Frontal cortex (tissue), 4 donors: ENCODE data around the gene KCNMA1. TPM values are rescaled to one million over a fixed set of nuclear protein-coding genes. Genes with fewer than 3 reads are reported as not detected.
A peak's percentile ranks its signal among the peaks of the same experiment; 100 is the strongest.
"Not testable (repeated sequence)": the region's sequence is repeated elsewhere in the genome, so short reads cannot be mapped to it uniquely, and the experiment has no call there.

Source experiments
- DNase-seq, 2 donors: peaks; one replicate each; pipeline ENCODE4 v3.0.0; 2012; ENCODE audit warnings: low spot score in 2 of 2
- FAIRE-seq: peaks from 2 replicates; lab custom pipeline; 2012; peaks lifted over from hg19 to GRCh38; lab: Jason Lieb, UNC
- total RNA-seq: library from RNA; depleted of rRNA; stranded (reverse); fragments of >200 nt; gene quantifications from one replicate; pipeline ENCODE4 v1.2.3, GENCODE V29; 2014
- donor health status: control.
- donor health status: control.
- donor health status: control.

KCNMA1 gene
- total RNA-seq, result 27.3 TPM

DNA sequence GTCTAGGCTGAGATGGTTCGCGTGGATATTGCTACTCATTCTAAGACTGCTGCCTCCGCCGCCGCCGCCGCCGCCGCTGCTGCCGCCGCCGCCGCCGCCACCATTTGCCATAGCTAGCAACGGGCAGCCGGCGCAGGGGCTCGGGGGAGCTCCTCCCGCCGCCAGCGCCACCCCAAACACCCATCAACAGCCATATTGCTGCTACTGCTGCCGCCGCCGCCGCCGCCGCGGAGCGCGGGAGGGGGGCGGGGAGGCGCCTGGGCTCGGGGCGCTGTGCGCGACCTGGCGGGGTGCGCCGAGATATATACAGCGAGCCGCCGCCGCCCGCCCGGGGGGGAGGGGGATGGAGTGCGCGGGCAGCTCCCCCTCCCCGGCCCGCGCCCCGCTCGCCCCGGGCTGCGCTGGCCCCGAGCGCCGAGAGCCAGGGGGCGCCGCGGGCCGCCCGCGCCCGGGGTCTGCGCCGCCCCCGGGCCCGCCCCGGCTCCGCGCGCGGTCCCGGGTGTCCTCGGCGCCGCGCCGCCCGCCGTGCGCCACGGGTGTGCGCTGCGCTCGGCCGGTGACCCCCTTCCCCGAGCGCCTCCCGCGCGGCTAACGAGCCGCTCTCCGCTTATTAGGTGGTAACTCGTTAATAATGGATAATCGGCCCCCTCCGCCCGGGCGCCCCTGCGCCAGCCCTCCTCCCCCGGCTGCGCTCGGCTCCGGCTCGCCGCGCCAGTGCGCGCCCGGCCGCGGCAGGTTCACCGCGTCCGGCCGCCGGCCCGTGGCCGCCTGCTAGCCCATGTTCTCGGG is at the start of gene KCNMA1:
Gene KCNMA1, minus strand, starts transcription at position 277 of the 789 bp plus-strand sequence.
- FAIRE-seq (no peak), DNase-seq (peak; percentile 67 to 72)

DNA sequence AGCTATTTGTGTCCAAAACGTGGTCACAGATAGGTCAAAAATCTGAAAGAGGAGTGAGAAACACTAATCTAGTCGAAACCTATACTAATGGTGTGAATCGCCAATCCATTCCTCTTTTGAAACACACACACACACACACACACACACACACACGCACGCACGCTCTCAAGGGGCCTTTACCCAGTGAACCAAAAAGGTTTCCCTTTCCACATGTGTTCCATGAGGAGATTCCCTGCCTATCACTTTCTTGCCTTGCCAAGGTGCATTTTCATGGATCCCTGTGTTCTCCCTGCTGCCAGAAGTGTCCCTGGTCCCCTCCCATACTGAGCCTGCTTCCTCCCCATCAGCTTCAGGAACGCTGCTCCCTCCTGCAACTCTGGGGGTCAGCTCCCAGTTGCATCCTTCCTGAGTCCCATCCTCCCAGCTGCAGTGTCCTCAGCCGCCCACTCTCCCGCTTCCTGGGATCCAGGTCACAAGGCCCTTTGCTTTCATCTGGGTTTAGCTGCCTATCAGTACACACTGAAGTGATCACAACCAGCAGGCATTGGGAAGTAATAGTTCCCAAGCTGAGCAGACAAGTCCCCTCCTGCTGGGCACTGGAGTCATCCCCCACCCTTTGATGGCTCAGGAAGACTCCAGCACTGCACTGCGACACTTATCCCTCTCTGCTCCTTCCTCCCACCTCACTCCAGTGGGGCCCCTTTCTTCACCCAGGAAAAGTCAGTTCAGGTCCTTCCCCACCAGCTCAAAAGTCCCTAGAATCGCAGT is 49.2 kb upstream of the KCNMA1 start:
- DNase-seq (no peak), FAIRE-seq (no peak)

DNA sequence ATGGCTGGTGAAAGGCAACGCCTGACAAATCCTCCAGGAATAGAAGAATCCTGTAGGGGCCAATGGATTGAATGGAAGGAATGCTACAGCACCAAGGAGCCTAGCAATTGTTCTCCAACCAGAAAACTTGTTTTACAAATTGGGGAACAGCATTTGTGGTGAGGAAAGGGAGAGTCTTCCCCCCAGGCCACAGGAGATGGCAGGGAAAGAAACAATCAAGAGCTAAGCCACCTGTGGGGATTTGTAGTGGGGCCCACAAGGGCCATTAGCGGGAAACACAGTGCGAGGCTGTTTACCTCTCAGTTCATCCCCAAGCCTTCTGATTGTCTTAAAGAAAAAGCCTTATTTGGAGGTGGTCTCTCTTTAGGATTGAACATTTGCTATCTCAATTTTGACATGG is 48.5 kb upstream of the KCNMA1 start:
- DNase-seq (no peak), FAIRE-seq (no peak)

DNA sequence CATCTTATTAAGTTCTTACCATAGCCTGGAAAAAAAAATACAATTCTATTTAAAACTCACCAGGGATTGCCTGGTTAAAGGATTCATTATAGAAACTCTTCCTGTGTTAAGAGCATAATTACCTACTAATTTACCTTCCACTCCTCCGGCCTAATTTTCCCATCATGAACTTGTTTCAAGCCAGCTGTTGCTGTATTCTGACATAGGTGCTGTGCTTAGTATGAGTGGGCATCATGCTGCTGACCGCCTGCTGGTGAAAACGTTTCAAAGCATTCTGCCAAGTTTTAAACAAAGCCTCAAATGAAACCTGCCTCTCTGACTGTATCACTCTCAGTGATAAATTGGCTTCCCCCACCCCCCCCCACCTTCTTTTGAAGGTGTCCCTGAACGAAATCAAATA is 47.8 kb upstream of the KCNMA1 start:
- FAIRE-seq, result no peak

DNA sequence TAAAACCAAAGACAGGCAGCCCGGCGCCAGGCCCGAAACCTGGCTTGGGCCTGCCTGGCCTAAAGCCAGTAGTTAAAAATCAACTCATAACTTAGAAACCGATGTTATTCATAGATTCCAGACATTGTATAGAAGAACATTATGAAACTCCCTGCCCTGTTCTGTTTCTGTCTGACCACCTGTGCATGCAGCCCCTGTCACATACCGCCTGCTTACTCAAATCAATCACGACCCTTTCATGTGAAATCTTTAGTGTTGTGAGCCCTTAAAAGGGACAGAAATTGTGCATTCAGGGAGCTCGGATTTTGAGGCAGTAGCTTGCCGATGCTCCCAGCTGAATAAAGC is 45.5 kb upstream of the KCNMA1 start:
- not testable (repeated sequence) for FAIRE-seq, DNase-seq

More for the DNA sequence above, 47.8 kb upstream of the KCNMA1 start:
- no peak for DNase-seq

DNA sequence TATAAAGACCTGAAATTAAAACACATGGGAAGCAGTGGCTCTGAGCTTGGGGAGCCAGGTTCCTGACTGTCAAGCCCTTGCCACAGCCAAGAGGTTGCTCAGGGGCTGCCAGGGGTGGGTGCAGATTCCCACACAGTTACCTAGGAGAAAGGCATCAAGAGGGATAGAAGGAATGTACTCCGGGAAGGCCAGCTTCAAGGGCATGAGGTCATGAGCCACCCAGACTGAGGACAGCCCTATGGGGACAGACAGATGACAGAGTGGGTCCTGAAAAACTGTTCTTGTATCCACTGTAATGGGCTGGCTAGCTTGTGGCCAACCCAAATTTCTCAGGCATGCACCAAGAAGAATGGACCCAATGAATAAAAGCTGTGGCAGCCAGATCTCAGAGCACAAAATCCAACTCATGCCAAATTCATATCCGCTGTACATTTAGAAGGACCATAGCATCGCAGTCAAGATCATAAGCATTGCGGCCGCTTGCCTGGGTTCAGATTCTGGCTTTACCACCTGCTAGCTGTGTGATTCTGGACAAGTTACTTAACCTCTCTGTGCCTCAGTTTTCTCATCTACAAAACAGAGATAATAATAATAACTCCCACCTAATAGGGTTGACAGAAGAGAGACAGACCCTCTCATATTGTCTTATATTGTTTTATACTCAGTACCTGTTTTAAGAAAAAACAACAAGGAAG is 44.9 kb upstream of the KCNMA1 start:
- DNase-seq (no peak), FAIRE-seq (no peak)

DNA sequence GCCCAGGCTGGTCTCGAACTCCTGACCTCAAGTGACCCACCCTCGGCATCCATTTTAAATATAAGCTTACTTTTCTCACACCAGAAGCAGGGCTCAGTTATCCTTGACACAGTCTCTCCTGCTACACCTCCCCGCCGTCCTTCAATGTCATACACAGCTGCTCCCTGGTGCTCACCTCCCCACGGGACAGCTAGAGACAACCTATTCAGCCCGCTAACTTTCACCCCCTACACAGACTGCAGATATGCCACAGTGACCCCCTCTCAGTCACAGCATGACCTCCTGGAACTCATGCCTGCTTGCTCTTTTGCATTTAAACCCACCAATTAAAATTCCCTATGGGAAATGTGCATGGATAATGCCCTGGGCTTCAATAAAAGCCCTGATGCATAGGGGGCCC is 44.2 kb upstream of the KCNMA1 start:
- no peak for DNase-seq
- no peak for FAIRE-seq

DNA sequence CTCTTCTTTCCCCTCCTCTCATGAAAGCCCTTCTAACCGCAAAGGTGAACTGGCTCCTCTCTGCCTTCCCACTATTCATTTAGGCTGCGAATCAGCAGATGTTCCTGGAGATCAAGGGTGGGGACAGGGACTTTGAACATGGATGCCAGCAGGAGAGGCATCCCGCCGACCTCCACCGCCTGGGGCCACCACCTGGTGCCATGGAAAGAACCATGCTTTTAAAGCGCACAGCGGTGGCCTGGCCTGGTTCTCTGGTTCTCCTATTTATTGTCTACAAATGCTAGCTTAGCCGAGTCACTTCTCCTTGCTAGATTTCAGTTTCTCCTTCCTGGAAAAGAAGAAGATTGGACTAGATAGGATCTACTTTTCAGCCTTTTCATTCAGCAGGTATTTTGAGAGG is 43.2 kb upstream of the KCNMA1 start:
- FAIRE-seq (no peak), DNase-seq (no peak)

DNA sequence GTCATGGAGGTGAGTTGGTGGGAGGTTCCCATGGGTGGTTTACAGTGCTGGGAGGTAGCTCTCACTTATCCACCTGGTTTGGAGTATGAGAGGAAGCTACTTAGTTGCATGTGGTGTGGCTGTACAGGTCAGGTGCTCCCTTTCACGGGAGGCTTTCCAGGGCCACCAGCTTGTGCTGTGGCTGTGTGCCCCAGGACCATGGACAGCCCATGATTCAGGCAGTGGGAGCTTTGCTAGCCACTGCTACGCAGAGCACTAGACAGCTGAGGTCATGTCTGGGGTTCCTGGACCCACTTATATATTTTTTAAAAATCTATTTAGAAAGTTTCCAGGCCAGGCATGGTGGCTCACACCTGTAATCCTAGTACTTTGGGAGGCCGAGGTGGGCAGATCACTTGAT is 42.5 kb upstream of the KCNMA1 start:
- no peak for DNase-seq
- FAIRE-seq, result no peak

DNA sequence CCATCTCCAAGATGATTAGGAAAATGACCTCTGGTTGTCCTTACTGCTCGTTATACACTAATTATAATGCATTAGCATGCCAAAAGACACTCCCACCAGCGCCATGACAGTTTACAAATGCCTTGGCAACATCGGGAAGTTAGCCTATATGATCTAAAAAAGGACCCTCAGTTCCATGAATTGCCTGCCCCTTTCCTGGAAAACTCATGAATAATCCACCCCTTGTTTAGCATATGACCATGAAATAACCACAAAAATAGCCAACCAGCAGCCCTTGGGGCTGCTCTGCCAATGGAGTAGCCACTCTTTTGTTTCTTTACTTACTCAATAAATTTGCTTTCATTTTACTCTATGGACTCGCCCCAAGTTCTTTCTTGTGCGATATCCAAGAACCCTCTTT is 41.6 kb upstream of the KCNMA1 start:
- FAIRE-seq (no peak), DNase-seq (no peak)

DNA sequence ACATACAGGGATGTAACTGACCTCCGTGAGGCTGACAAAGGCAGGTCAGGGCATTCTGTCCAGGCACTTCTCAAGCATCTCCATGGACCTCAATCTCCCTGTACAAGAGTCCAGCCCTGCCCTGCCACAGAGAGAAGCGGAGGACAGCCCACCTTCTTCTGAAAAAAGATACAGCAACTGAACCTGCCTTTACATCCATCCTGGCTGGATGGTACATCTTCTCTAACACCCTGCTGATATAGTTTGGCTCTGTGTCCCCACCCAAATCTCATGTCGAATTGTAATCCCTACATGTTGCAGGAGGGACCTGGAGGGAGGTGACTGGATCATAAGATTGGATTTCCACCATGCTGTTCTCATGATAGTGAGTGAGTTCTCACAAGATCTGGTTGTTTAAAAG is 40.5 kb upstream of the KCNMA1 start:
- no peak for DNase-seq
- no peak for FAIRE-seq

DNA sequence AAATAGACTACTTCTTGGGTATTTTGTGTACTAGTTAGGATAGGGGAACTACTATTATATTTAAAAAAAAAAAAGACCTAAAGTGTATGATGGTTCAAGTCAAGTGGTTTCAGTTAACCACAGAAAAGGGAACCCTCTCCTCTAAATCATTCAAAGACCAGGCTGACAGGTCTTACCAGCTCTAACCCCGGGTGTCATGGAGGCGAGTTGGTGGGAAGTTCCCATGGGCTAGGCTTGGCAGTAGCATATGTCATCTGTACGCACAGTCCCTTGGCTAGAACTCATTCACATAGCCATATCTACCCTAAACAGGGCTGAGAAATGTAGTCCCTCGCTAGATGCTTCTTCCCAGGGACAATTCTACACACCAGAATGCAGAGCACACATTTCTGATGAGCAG is 37.7 kb upstream of the KCNMA1 start:
- DNase-seq, result no peak
- FAIRE-seq, result no peak

DNA sequence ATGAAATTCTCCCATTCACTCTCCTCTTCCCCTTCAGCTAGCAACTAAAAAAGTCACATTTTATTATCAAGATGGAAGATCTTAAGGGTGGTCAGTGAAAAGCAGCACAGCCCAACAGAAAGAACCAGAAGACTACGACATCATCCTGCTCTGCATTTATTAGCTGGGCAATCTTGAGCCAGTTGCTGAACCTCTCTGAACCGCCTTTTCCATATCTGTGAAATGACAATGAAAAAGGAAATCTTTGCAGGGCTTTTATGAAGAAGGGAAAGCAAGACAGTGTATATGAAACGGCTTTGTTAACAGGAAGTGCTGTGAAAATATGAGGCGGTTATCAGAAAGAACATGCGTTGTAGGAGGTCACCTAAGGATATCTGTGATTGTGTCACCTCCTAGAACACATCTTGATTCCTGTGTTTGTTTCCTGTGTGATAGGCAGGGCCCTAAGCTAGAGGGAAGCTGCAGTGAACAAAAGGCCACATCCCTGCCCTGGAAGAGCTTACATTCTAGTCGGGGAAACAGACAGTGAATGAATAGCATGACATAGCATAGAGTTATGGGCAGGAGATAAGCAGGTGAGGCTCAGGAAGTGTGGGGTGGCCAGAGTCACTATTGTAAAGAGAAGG is 36.0 kb upstream of the KCNMA1 start:
- DNase-seq, result no peak
- no peak for FAIRE-seq

DNA sequence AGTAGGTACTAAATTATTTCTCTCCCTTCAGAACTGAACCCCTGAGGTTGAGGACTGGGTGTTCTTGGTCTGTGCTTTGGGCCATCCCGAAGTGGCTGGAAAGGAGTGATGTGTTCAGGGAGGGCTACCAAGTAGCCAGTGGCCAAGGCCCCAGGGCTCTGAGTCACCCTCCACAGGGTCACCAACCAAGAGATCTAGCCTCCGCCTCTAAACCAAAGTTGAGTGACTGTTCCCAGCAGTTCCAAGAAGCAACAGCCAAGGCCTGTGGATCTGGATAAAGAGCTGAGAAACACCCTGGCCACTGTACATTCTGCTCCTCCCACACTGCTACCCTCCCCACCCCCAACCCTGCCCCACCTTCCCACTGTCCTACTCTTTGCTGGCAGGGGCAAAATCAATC is 35.5 kb upstream of the KCNMA1 start:
- no peak for DNase-seq
- no peak for FAIRE-seq

DNA sequence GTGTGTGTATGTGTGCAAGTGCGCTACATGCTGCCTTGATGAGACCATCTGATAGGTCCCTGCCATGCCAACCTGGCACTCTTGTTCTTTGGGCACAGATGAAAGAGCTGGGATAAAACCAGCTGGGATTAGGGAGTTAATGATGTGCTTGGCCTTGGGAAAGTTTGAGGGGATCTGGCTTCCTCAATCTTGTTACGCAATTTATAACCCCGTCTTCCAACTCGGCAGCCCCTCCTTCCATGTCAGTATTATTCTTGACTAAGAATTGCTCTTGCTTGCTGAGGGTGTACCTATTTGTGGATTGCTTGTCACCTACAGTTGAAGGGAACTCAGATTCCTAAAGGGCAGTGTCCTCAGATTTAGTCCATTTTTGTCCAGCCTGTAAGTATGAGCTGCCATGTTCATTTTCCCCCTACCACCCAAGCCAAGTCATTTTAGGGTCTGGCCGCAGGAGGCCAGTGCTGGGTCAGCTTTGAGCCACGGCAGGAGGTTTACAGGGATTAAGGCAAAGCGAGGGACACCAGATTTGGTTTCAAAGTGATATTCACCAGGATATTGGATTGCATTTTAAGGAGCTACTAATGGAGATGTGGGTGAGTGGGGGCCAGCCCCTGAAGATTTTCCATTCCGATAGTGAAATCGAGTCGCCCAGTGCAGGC is 34.1 kb upstream of the KCNMA1 start:
- DNase-seq (no peak), FAIRE-seq (no peak)

DNA sequence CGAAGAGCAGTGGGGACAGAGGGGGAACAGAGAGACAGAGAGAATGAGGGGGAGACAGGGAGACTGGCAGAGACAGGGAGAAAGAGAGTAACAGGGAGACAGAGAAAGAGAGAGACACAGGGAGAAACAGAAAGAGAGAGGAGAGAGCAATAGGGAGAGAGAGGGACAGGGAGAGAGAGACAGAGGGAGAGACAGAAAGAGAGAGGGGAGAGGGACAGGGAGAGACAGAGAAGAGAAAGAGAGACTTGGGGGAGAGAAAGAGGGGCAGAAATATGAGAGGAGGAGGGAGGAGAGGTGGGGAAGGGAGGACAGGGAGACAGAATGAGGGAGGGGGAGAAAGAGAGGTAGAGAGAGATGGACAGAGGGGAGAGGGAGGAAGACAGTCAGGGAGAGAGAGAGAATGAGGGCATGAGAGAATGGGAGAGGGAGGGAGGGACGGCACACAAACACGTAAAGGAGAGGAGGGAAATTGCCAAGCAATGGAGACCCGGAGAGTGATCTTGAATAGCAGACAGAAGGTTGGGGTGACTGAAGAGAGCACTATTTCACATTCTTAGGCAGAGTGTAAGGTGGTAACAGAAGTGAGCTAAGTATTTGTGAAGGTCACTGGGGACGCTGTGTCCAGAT is 33.3 kb upstream of the KCNMA1 start:
- FAIRE-seq (no peak), DNase-seq (no peak)

DNA sequence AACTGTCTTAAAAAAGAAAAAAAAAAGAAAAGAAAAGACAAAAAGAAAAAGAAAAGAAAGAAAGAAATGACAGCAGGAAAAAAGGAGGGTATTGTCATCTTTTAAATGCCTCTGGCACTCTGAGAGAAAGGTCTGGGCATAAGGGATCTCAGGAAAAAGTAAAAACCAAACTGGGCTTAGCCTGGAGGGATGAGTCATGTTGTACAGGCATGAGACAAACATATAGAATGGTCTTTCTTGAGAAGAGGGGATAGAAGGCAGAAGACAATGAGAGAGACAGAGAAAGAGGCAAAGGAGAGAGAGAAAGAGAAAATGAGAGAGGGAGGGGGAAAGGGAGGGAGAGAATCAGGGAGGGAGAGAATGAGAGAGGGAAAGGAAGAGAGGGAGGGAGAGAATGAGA is 32.3 kb upstream of the KCNMA1 start:
- DNase-seq (no peak), FAIRE-seq (no peak)

DNA sequence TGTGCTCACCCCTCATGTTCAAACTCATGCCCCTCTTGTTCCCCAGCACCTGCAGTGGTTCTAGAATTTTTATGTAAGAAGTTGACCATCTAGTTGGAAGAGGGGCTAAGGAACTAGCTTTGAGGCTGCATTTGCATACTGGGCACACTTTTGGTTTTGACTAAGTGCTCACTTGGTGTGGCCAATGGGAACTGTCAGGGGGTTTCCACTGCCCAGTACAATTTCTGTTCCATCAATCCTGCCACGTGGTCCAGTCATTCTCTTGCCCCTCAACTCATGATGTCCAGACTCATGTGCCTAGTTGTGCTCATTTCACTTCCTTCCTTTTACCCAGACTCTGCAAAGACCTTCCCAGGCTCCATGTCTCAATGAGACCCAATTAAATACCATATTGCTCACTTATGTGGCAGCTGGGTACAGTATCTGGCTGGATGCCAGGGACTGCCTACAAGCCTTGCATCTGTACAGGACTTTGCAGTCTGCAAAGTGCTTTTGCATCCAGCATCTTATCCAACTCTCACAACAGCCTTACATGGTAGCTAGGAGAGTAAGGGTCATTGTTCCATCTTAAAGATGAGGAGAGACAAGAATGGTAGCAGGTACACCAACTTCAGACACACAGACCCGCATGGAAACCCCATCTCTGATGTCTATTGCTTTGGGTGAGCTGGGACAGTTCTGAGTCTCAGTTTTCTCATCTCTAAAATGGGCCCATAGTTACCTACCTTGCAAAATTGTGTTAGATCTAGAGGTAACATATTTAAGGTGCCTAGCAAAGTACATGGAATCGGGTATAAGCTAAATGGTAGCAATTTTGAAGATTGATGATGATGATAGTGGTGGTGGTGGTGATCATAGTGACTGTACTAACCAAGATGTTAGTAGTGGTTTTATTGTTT is 30.1 kb upstream of the KCNMA1 start:
- FAIRE-seq, result no peak
- DNase-seq, result no peak

DNA sequence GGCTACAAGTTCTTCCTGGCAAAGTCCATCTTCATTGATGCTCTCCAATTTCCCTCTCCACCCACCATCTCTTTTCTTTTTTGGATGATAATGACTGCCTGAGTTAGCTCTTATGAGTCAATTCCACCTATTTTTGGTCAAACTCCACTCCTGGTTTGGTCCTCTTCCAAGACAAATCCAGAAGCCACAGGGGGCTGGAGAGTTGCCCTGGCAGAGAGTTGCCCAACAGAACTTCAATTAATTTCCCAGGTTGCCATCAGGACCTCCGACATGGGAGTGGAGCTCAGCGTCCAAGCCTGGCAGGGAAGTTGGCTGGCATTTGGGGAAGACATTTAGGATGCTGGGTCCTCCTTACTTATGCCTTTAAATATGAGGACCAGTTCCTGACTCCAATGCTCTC is 29.2 kb upstream of the KCNMA1 start:
- no peak for FAIRE-seq
- no peak for DNase-seq
